Osteoblast (primary cell): ENCODE data around the gene PHAF1. TPM values are rescaled to one million over a fixed set of nuclear protein-coding genes. Genes with fewer than 3 reads are reported as not detected.

Experiments used
- DNase-seq: peaks from one replicate; pipeline ENCODE4 v3.0.0; 2011; ENCODE audit warnings: low spot score, mixed read lengths; ENCODE audit not compliant: insufficient read length; ENCODE audit errors: missing footprints
- H2AFZ ChIP-seq: 2 replicates; pipeline ENCODE4 v1.6.0; 2011; ENCODE audit warnings: mild to moderate bottlenecking, low read length
- H3K27ac ChIP-seq: 2 replicates; pipeline ENCODE4 v1.5.1; 2011; ENCODE audit warnings: mild to moderate bottlenecking, low read depth, low read length, moderate library complexity
- H3K27me3 ChIP-seq: 2 replicates; pipeline ENCODE4 v1.6.0; 2012; ENCODE audit warnings: mild to moderate bottlenecking, control low read depth, inconsistent platforms, low read length, moderate library complexity; ENCODE audit not compliant: insufficient read depth
- H3K36me3 ChIP-seq: 2 replicates; pipeline ENCODE4 v1.5.1; 2011; ENCODE audit warnings: mild to moderate bottlenecking, low read length, control low read depth, moderate library complexity; ENCODE audit not compliant: insufficient read depth
- H3K4me1 ChIP-seq: 2 replicates; pipeline ENCODE4 v1.5.1; 2011; ENCODE audit warnings: mild to moderate bottlenecking, low read length, control low read depth, moderate library complexity; ENCODE audit not compliant: insufficient read depth
- H3K4me2 ChIP-seq: 2 replicates; pipeline ENCODE4 v1.6.0; 2011; ENCODE audit warnings: mild to moderate bottlenecking, low read length; ENCODE audit not compliant: insufficient read depth
- H3K4me3 ChIP-seq: fragments of 200-600 bp; sonication (generic); 3 replicates; pipeline ENCODE4 v1.5.1; 2012; ENCODE audit warnings: mild to moderate bottlenecking, low read length, inconsistent platforms; ENCODE audit not compliant: insufficient read depth
- H3K79me2 ChIP-seq: 2 replicates; pipeline ENCODE4 v1.6.0; 2012; ENCODE audit warnings: mild to moderate bottlenecking, low read length, control low read depth, inconsistent platforms; ENCODE audit not compliant: insufficient read depth
- H3K9me3 ChIP-seq: 2 replicates; pipeline ENCODE4 v1.5.1; 2011; ENCODE audit warnings: low read depth, low read length, control low read depth
- H4K20me1 ChIP-seq: 2 replicates; pipeline ENCODE4 v1.6.0; 2012; ENCODE audit warnings: mild to moderate bottlenecking, low read length, control low read depth; ENCODE audit not compliant: insufficient read depth
- total RNA-seq: library from RNA; depleted of rRNA; stranded (reverse); fragments of >200 nt; gene quantifications from 2 replicates; pipeline ENCODE4 v1.2.3, GENCODE V29; 2012
- TF ChIP-seq, protein P1 (sequence below): IDR thresholded peaks from 2 replicates; pipeline ENCODE4 v1.5.1; 2011; ENCODE audit warnings: mild to moderate bottlenecking, low read depth, low read length, moderate library complexity; ENCODE audit errors: extremely low read depth

The PHAF1 gene
- total RNA-seq, 1 donor: 13.8 TPM

DNA sequence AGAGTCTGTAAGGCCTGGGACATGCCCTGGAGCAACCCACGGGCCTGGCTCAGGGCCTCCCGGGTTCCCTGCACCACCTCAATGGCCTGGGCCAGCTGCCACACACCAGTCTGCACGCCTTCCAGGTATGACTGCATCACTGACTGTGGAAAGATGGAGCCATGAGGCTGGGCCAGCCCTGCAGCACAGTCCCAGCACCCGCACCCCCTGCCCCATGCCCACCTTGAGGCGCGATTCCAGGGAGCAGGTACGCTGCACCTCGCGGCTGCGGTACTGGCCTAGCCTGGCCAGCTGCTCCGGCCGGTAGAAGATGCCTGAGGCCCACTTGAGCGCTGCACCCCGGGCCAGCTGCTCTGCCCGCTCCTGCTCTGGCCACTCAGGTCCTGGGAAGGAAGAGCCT, 79.1 kb downstream of the PHAF1 start:
- H3K27me3 ChIP-seq: no peaks in the 10 kb centered on the region
- TF ChIP-seq, protein P1, sequence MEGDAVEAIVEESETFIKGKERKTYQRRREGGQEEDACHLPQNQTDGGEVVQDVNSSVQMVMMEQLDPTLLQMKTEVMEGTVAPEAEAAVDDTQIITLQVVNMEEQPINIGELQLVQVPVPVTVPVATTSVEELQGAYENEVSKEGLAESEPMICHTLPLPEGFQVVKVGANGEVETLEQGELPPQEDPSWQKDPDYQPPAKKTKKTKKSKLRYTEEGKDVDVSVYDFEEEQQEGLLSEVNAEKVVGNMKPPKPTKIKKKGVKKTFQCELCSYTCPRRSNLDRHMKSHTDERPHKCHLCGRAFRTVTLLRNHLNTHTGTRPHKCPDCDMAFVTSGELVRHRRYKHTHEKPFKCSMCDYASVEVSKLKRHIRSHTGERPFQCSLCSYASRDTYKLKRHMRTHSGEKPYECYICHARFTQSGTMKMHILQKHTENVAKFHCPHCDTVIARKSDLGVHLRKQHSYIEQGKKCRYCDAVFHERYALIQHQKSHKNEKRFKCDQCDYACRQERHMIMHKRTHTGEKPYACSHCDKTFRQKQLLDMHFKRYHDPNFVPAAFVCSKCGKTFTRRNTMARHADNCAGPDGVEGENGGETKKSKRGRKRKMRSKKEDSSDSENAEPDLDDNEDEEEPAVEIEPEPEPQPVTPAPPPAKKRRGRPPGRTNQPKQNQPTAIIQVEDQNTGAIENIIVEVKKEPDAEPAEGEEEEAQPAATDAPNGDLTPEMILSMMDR: no peak

DNA sequence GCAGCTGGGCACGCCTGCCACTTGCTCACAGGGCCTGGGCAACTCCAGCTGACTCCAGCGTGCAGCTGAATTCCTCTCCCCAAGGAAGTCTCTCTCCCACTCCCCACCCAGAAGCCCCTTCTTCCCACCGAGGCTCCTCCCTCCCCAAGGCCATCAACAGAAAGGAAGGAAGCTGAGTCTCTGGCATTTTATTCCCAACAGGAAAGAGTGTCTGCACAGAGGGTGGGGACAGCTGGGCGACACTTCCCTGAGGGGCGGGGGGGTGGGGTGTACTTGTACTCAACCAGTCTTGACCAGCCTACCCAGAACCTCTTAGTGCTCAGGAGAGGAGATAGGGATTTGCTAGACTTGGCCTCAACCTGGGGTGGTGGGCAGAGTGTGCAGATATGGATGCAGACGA, 80.3 kb downstream of the PHAF1 start, which contains the start of gene EXOC3L1:
Gene EXOC3L1 (minus strand): TSS at position 96 of the 400 bp plus-strand sequence. CDS start 460 bp downstream, outside the sequence.
- Histone ChIP-seq H3K4me1 (peaks cover 45% of the 10 kb centered on the region), H4K20me1 (peaks cover 26% of the 10 kb centered on the region), H3K36me3 (peaks cover 17% of the 10 kb centered on the region), H3K4me3 (no peak within 1 kb of the TSS), H3K79me2 (peaks cover 30% of the 10 kb centered on the region), H3K9me3 (no peaks in the 10 kb centered on the region), H3K27me3 (no peaks in the 10 kb centered on the region), H3K4me2 (no peak within 1 kb of the TSS), H2AFZ (no peak within 1 kb of the TSS), H3K27ac (no peak within 1 kb of the TSS)
- TF ChIP-seq, protein P1: no peak
- no peak for DNase-seq

More for the DNA sequence above, 79.1 kb downstream of the PHAF1 start:
- peaks cover 5% of the 10 kb centered on the region for H3K36me3 ChIP-seq
- peaks cover 48% of the 10 kb centered on the region for H3K4me1 ChIP-seq
- no peaks in the 10 kb centered on the region for H3K9me3 ChIP-seq
- no peak overlapping the region for H3K4me3 ChIP-seq
- DNase-seq: no peak
- no peak overlapping the region for H2AFZ ChIP-seq
- H3K79me2 ChIP-seq: peaks cover 18% of the 10 kb centered on the region
- H3K27ac ChIP-seq: no peak overlapping the region
- no peak overlapping the region for H3K4me2 ChIP-seq
- peaks cover 18% of the 10 kb centered on the region for H4K20me1 ChIP-seq

DNA sequence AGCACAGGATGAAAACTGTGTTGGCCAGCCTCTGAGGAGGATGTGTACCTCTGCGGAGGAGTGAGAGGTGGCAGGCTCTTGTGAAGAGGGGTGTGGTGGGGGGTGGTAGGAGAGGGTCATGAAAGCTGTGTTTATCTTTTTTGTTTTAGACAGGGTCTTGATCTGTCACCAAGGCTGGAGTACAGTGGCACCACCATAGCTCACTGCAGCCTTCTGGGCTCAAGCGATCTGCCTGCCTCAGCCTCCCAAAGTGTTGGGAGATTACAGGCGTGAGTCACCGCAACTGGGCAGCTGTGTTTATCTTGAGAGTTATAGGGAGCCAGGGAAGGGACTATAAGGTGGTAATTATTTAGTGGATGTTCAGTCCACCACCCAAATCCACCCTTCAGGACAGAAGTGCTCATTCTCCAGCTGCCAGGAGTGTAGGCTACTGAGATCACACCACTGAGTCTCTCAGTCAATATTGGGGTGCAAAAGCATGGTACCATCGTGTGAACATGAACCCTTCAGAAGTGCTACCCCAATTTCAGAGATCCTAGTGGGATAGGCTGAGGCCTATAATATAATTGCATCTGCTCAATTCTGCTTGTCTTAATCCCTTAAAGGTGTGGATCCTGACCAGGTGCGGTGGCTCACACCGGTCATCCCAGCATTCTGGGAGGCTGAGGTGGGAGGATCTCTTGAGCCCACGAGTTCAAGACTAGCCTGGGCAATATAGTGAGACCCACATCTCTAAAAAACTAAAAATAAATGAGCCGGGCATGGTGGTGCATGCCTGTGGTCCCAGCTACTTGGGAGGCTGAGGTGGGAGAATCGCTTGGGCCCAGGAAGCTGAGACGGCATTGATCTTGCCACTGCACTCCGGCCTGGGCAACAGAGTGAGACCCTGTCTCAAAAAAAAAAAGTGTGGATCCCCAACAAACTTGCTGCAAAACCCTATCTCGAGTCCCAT, 81.0 kb downstream of the PHAF1 start:
- Histone ChIP-seq H3K9me3 (no peaks in the 10 kb centered on the region), H3K27ac (no peak overlapping the region), H2AFZ (no peak overlapping the region), H4K20me1 (peaks cover 29% of the 10 kb centered on the region), H3K4me3 (no peak overlapping the region), H3K79me2 (peaks cover 37% of the 10 kb centered on the region), H3K4me1 (peaks cover 43% of the 10 kb centered on the region), H3K27me3 (no peaks in the 10 kb centered on the region), H3K4me2 (no peak overlapping the region), H3K36me3 (peaks cover 24% of the 10 kb centered on the region)
- TF ChIP-seq, protein P1: no peak
- no peak for DNase-seq

DNA sequence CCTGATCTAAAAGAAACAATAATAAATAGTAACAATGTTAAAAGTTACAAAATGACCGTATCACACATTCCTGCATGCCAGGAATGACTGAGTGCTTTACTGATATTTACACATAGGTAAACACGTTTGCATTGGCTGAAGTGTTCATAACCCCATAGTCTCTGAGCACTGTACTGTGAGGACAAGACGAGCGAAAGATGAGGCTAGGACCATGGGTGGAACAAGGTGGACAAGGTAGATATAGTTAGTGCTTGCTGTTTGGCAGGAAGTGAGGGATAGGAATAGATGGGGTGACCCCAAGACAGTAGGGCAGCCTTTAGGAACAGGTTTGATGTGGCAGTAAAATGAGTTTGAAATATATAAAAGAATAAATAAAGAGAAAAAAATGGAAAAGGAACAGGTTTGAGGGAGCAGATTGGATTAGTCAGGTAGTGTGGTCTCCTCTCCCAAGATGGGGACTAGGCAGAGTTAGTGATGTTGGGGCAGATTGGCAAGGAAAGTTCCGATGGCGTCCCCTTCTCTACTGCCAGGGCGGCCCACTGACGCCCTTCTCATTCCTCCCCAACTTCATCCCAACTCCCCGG, 81.8 kb downstream of the PHAF1 start:
- H2AFZ ChIP-seq: peak overlapping the region; percentile 7
- H3K4me2 ChIP-seq: peak overlapping the region; percentile 65
- H4K20me1 ChIP-seq: peaks cover 30% of the 10 kb centered on the region
- peaks cover 32% of the 10 kb centered on the region for H3K36me3 ChIP-seq
- H3K27me3 ChIP-seq: no peaks in the 10 kb centered on the region
- H3K27ac ChIP-seq: no peak overlapping the region
- H3K79me2 ChIP-seq: peaks cover 39% of the 10 kb centered on the region
- H3K4me3 ChIP-seq: peak overlapping the region; percentile 88
- no peaks in the 10 kb centered on the region for H3K9me3 ChIP-seq
- DNase-seq: no peak
- H3K4me1 ChIP-seq: peaks cover 36% of the 10 kb centered on the region
- TF ChIP-seq, protein P1: no peak
